Measurements from ENCODE around the gene RNU5B-1. TPM values are rescaled to one million over a fixed set of nuclear protein-coding genes. Genes with fewer than 3 reads are reported as not detected.

Gene RNU5B-1
- total and polyA plus RNA-seq, 7 donors: not detected

- Histone ChIP-seq H3K9me3 (no peaks in the 10 kb centered on the region), H3K36me3 (peaks cover 0 to 5% (median 0%) of the 10 kb centered on the region in 4 donors), H3K4me1 (peaks cover 0 to 2% (median 1%) of the 10 kb centered on the region in 4 donors), H3K27ac (no peak overlapping the region), H3K27me3 (no peaks in the 10 kb centered on the region), H3K4me3 (no peak overlapping the region)
- WGBS, 2 donors: 62 to 72% methylated on average over 2 of the region's 2 CpGs
- intact Hi-C loops (cut with DNase I): no loop called here
- TF ChIP-seq POLR2A (IDR thresholded peaks at IDR 0.05) (no peak), EP300 (IDR thresholded peaks at IDR 0.05) (no peak), POLR2AphosphoS5 (IDR thresholded peaks at IDR 0.05) (no peak), CTCF (IDR thresholded peaks at IDR 0.05) (no peak)
- DNase-seq: no peak
Measured at GRCh38 chr15:65275728-65276126, 28.8 kb upstream of the RNU5B-1 start.

- H3K27me3 ChIP-seq: no peaks in the 10 kb centered on the region
- H3K36me3 ChIP-seq: peaks cover 0 to 5% (median 0%) of the 10 kb centered on the region in 4 donors
- no peaks in the 10 kb centered on the region for H3K4me1 ChIP-seq
- DNase-seq: no peak
- TF ChIP-seq EP300 (IDR thresholded peaks at IDR 0.05) (no peak), POLR2A (IDR thresholded peaks at IDR 0.05) (no peak), POLR2AphosphoS5 (IDR thresholded peaks at IDR 0.05) (no peak), CTCF (IDR thresholded peaks at IDR 0.05) (no peak)
- no peak overlapping the region for H3K4me3 ChIP-seq
- no peak overlapping the region for H3K27ac ChIP-seq
- intact Hi-C loops (cut with DNase I): no loop called here
- no peaks in the 10 kb centered on the region for H3K9me3 ChIP-seq
- 70 to 80% methylated on average over 1 of the region's 1 CpG for WGBS, 2 donors
Measured at GRCh38 chr15:65277015-65277414, 27.5 kb upstream of the RNU5B-1 start.

- intact Hi-C loops (cut with DNase I): no loop called here
- no peak for DNase-seq
- WGBS, 2 donors: 21 to 58% methylated on average over 1 of the region's 1 CpG
- peaks cover 0 to 5% (median 0%) of the 10 kb centered on the region in 4 donors for H3K36me3 ChIP-seq
- H3K27me3 ChIP-seq: no peaks in the 10 kb centered on the region
- H3K27ac ChIP-seq: no peak overlapping the region
- H3K4me1 ChIP-seq: peaks cover 0 to 3% (median 0%) of the 10 kb centered on the region in 4 donors
- no peaks in the 10 kb centered on the region for H3K9me3 ChIP-seq
- H3K4me3 ChIP-seq: no peak overlapping the region
- TF ChIP-seq POLR2A (IDR thresholded peaks at IDR 0.05): no peak
- no peak for TF ChIP-seq EP300 (IDR thresholded peaks at IDR 0.05)
- no peak for TF ChIP-seq CTCF (IDR thresholded peaks at IDR 0.05)
- TF ChIP-seq POLR2AphosphoS5 (IDR thresholded peaks at IDR 0.05): no peak
Measured at GRCh38 chr15:65278480-65278879, 26.0 kb upstream of the RNU5B-1 start.

- TF ChIP-seq CTCF (IDR thresholded peaks at IDR 0.05) (peak in 1 of 4 experiments; percentile 9), POLR2AphosphoS5 (IDR thresholded peaks at IDR 0.05) (no peak), POLR2A (IDR thresholded peaks at IDR 0.05) (no peak), EP300 (IDR thresholded peaks at IDR 0.05) (no peak)
- no peaks in the 10 kb centered on the region for H3K27me3 ChIP-seq
- H3K4me3 ChIP-seq: peak overlapping the region; percentile 60 to 76 (median 70)
- no peaks in the 10 kb centered on the region for H3K36me3 ChIP-seq
- peaks cover 0 to 23% (median 20%) of the 10 kb centered on the region in 4 donors for H3K4me1 ChIP-seq
- no peaks in the 10 kb centered on the region for H3K9me3 ChIP-seq
- intact Hi-C loops (cut with DNase I): loop anchor here (1.0 kb wide), 1 partner anchor 101 kb away; no protein-coding TSS in a partner anchor
- H3K27ac ChIP-seq: peak overlapping the region; percentile 85 to 92 (median 90)
- 72 to 75% methylated on average over 10 of the region's 10 CpGs for WGBS, 2 donors
- DNase-seq: no peak
Measured at GRCh38 chr15:65285291-65286068, 19.0 kb upstream of the RNU5B-1 start.

All from sigmoid colon (tissue), 7 donors.